GM12878 (cell line): Measurements from ENCODE around the gene LUZP2. TPM values are rescaled to one million over a fixed set of nuclear protein-coding genes. Genes with fewer than 3 reads are reported as not detected.

Experiments
- ATAC-seq: fragments of 200-7000 bp; cut with Tn5 transposase; 3 replicates; pipeline ENCODE4 v1.9.1; 2020; ENCODE audit warnings: mild to moderate bottlenecking, moderate library complexity
- BruUV-seq: library from RNA; stranded (reverse); fragments of 400-500 nt; replicated peaks from 2 replicates; lab custom pipeline; 2021; lab: Mats Ljungman, UMichigan
- CTCF ChIA-PET: fragments of 300-600 bp; sonication (Branson Sonifier 250); formaldehyde crosslinking; extraction: SDS; loops from one replicate; lab custom pipeline; 2021; ENCODE audit warnings: inconsistent platforms; lab: Yijun Ruan, JAX
- POLR2A ChIA-PET: fragments of 350-600 bp; formaldehyde crosslinking; extraction: SDS; loops from one replicate; lab custom pipeline; 2021; ENCODE audit warnings: inconsistent platforms; lab: Charles Lee
- RAD21 ChIA-PET: fragments of 300-600 bp; sonication (Branson Sonifier 250); formaldehyde crosslinking; loops from one replicate; lab custom pipeline; 2023; ENCODE audit warnings: antibody characterized with exemption; ENCODE audit not compliant: unreplicated experiment; lab: Charles Lee
- SMC1A ChIA-PET: fragments of 300-600 bp; sonication (Branson Sonifier 250); formaldehyde crosslinking; loops from one replicate; lab custom pipeline; 2023; ENCODE audit not compliant: unreplicated experiment, uncharacterized antibody; lab: Charles Lee
- DNase-seq: peaks from one replicate; pipeline ENCODE4 v3.0.0-alpha.2; 2011; ENCODE audit warnings: low read depth, low spot score
- FAIRE-seq: peaks from 3 replicates; lab custom pipeline; 2011; peaks lifted over from hg19 to GRCh38; lab: Jason Lieb, UNC
- H2AFZ ChIP-seq: 2 replicates; pipeline ENCODE4 v1.6.0; 2011; ENCODE audit warnings: low read depth, low read length, control low read depth; ENCODE audit not compliant: control insufficient read depth
- H3K27ac ChIP-seq: 2 replicates; pipeline ENCODE4 v1.5.1; 2011; ENCODE audit warnings: control low read depth; ENCODE audit not compliant: control insufficient read depth, insufficient read depth
- H3K27me3 ChIP-seq, 2 experiments: replicated peaks in 1 of 2; 2 replicates each; pipeline versions ENCODE4 v1.6.0 to v1.6.1; 2011; ENCODE audit warnings: low read length in 1 of 2; ENCODE audit not compliant: control insufficient read depth in 2 of 2, insufficient read depth in 2 of 2
- H3K36me3 ChIP-seq, 2 experiments: 2 replicates each; pipeline ENCODE4 v1.5.1; 2011; ENCODE audit warnings: low read length in 1 of 2; ENCODE audit not compliant: control insufficient read depth in 2 of 2, insufficient read depth in 2 of 2
- H3K4me1 ChIP-seq: 2 replicates; pipeline ENCODE4 v1.6.1; 2011; ENCODE audit warnings: mild to moderate bottlenecking, low read length, moderate library complexity, mixed read lengths; ENCODE audit not compliant: control insufficient read depth, insufficient read depth
- H3K4me2 ChIP-seq: 2 replicates; pipeline ENCODE4 v1.6.0; 2011; ENCODE audit warnings: control low read depth; ENCODE audit not compliant: control insufficient read depth, insufficient read depth
- H3K4me3 ChIP-seq: fragments of 200-600 bp; sonication (generic); 2 replicates; pipeline ENCODE4 v1.5.1; 2016
- H3K79me2 ChIP-seq: 2 replicates; pipeline ENCODE4 v1.6.0; 2011; ENCODE audit warnings: low read length; ENCODE audit not compliant: control insufficient read depth, insufficient read depth
- H3K9ac ChIP-seq: 2 replicates; pipeline ENCODE4 v1.8.0; 2011; ENCODE audit warnings: low read length, control low read depth, mixed read lengths; ENCODE audit not compliant: control insufficient read depth, insufficient read depth
- H3K9me3 ChIP-seq: replicated peaks from 3 replicates; pipeline ENCODE4 v1.5.1; 2011; ENCODE audit warnings: mild to moderate bottlenecking, low read length; ENCODE audit not compliant: control insufficient read depth, insufficient read depth
- H4K20me1 ChIP-seq: 2 replicates; pipeline ENCODE4 v1.6.0; 2011; ENCODE audit not compliant: control insufficient read depth, insufficient read depth
- RAD21 ChIP-seq: IDR thresholded peaks from 2 replicates; pipeline ENCODE4 v1.6.1; 2011; ENCODE audit warnings: mild to moderate bottlenecking, low read depth, low read length, moderate library complexity; ENCODE audit not compliant: insufficient read depth
- RBBP5 ChIP-seq: fragments of 200-600 bp; sonication (generic); conservative IDR thresholded peaks from 2 replicates; pipeline ENCODE4 v1.6.1; 2016
- TCF7 ChIP-seq: IDR thresholded peaks from 2 replicates; pipeline ENCODE4 v1.6.1; 2014; ENCODE audit warnings: antibody characterized with exemption, borderline replicate concordance
- WGBS: methylation state at CpG from one replicate; pipeline ENCODE4 v1.1.6; 2016; ENCODE audit warnings: low lambda C conversion rate; ENCODE audit not compliant: insufficient replicate concordance, insufficient coverage; ENCODE audit errors: missing lambda C conversion rate; 5-methylcytosine and 5-hydroxymethylcytosine counted together
- in situ Hi-C: fragments of 300-500 bp; cut with MboI; formaldehyde crosslinking; loops from 9 replicates; pipeline ENCODE4 v1.14.3; 2018; ENCODE audit warnings: mixed read lengths
- intact Hi-C: fragments of 100-400 bp; cut with micrococcal nuclease; formaldehyde crosslinking; loops from one replicate; pipeline ENCODE4 v1.14.2; 2022; ENCODE audit not compliant: unreplicated experiment
- polyA plus RNA-seq, 11 experiments: library from polyadenylated mRNA; depleted of rRNA in 4 of 11; unstranded in 6 of 11; stranded (reverse) in 5 of 11; fragments of >200 nt; fragmentation: Nextera tagmentation in 4 of 11; fragmentation: Illumina TruSeq in 1 of 11; extraction: Ambion mirVana in 4 of 11; extraction: Trizol in 1 of 11; gene quantifications; 1 replicate in 1 of 11; 2 replicates in 10 of 11; pipeline versions ENCODE4 v1.2.1 to v1.2.3, GENCODE V29; 2011 to 2016; ENCODE audit warnings: inconsistent platforms in 2 of 11, missing spikeins in 2 of 11, low read depth in 1 of 11
- total RNA-seq, 4 experiments: library from RNA; depleted of rRNA in 3 of 4; stranded (reverse); fragments of >200 nt in 3 of 4; fragmentation: Illumina TruSeq in 1 of 4; extraction: Trizol in 1 of 4; gene quantifications; 2 replicates each; pipeline versions ENCODE4 v1.2.1 to v1.2.3, GENCODE V29; 2013 to 2021
- TF ChIP-seq, protein P1 (sequence below): fragments of 450-650 bp; IDR thresholded peaks from 2 replicates; pipeline ENCODE4 v1.6.1; 2017; ENCODE audit warnings: mild to moderate bottlenecking, moderate library complexity

The LUZP2 gene
- total and polyA plus RNA-seq, 10 of the 15 experiments (the other 5 are each of a cell fraction or from before 2014, with no cell fraction given), result not detected

DNA sequence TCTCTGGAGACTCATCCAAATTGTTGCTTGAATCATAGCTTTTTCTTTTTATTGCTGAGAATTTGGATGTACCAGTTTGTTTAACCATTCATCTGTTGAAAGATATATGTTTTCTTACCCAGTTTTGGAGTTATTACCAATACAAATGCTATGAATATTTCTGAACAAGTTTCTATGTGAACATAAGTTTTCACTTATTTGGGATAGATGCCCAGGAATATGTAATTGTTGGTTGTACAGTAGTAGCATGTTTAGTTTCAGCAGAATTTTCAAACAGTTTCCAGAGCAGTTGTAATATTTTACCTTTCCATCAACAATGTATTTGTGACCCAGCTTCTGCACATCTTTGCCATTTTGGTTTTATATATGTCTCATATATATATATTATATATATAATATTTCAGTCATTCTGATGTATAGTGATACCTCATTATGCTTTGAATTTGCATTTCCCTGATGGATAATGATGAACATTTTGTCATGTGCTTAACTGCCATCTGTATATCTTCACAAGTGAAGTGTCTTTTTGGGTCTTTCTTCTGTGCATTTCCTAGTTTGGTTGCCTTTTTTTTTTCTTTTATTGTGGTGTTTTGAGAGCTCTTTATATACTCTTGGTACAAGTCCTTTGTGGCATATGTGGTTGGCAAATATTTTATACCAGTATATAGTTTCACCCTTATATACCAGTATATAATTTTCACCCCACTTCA is 118.8 kb downstream of the LUZP2 start:
- Histone ChIP-seq H3K9me3 (no peaks in the 10 kb centered on the region), H3K27ac (no peak overlapping the region), H2AFZ (no peak overlapping the region), H3K9ac (no peak overlapping the region), H3K4me1 (no peaks in the 10 kb centered on the region), H3K4me2 (no peak overlapping the region), H4K20me1 (no peaks in the 10 kb centered on the region), H3K27me3 (no peaks in the 10 kb centered on the region), H3K36me3 (no peaks in the 10 kb centered on the region), H3K79me2 (no peaks in the 10 kb centered on the region), H3K4me3 (no peak overlapping the region)
- RAD21 ChIA-PET, result no interaction called here
- POLR2A ChIA-PET, result no interaction called here
- in situ Hi-C loops (no loop called here), intact Hi-C loops (no loop called here)
- no peak for DNase-seq
- no peak for ATAC-seq
- no peak for FAIRE-seq
- CTCF ChIA-PET, result no interaction called here
- no TSS peak for BruUV-seq
- TF ChIP-seq TCF7 (no peak), RBBP5 (no peak)
- TF ChIP-seq, all 136 proteins: peak for 0
- SMC1A ChIA-PET, result no interaction called here

DNA sequence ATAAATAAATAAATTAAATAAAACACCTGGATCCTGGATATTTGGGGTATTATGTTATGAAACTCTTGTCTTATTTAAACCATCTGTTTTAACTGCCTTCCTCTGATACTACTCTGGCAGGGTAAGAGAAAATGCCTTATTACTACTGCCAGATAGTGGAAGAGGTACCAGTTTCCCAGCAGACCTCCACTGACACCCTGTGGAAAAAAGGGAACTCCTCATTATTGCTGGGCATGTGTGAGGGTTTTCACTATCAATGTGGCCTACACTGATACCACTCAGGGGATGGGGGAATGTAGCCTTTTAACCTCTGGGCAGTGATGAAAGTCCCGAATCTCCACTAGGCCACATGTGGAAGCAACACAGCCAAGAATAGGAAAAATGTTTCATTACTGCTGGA is 121.0 kb downstream of the LUZP2 start:
- no peaks in the 10 kb centered on the region for H3K79me2 ChIP-seq
- no peaks in the 10 kb centered on the region for H3K27me3 ChIP-seq
- in situ Hi-C loops, result no loop called here
- H3K4me1 ChIP-seq, result no peaks in the 10 kb centered on the region
- RAD21 ChIA-PET, result no interaction called here
- H3K9ac ChIP-seq, result no peak overlapping the region
- POLR2A ChIA-PET, result no interaction called here
- H4K20me1 ChIP-seq, result no peaks in the 10 kb centered on the region
- FAIRE-seq, result no peak
- no peak overlapping the region for H3K4me2 ChIP-seq
- H3K36me3 ChIP-seq, result no peaks in the 10 kb centered on the region
- TF ChIP-seq RAD21, result peak; percentile 19; the same call in 1 of the 2 replicates
- TF ChIP-seq, protein P1, sequence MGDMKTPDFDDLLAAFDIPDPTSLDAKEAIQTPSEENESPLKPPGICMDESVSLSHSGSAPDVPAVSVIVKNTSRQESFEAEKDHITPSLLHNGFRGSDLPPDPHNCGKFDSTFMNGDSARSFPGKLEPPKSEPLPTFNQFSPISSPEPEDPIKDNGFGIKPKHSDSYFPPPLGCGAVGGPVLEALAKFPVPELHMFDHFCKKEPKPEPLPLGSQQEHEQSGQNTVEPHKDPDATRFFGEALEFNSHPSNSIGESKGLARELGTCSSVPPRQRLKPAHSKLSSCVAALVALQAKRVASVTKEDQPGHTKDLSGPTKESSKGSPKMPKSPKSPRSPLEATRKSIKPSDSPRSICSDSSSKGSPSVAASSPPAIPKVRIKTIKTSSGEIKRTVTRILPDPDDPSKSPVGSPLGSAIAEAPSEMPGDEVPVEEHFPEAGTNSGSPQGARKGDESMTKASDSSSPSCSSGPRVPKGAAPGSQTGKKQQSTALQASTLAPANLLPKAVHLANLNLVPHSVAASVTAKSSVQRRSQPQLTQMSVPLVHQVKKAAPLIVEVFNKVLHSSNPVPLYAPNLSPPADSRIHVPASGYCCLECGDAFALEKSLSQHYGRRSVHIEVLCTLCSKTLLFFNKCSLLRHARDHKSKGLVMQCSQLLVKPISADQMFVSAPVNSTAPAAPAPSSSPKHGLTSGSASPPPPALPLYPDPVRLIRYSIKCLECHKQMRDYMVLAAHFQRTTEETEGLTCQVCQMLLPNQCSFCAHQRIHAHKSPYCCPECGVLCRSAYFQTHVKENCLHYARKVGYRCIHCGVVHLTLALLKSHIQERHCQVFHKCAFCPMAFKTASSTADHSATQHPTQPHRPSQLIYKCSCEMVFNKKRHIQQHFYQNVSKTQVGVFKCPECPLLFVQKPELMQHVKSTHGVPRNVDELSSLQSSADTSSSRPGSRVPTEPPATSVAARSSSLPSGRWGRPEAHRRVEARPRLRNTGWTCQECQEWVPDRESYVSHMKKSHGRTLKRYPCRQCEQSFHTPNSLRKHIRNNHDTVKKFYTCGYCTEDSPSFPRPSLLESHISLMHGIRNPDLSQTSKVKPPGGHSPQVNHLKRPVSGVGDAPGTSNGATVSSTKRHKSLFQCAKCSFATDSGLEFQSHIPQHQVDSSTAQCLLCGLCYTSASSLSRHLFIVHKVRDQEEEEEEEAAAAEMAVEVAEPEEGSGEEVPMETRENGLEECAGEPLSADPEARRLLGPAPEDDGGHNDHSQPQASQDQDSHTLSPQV, result no peak
- WGBS, result 0% methylated on average over 1 of the region's 1 CpG
- DNase-seq, result no peak
- H2AFZ ChIP-seq, result no peak overlapping the region
- no TSS peak for BruUV-seq
- intact Hi-C loops, result no loop called here
- SMC1A ChIA-PET, result no interaction called here
- no peak overlapping the region for H3K4me3 ChIP-seq
- no peak overlapping the region for H3K27ac ChIP-seq
- CTCF ChIA-PET, result no interaction called here
- H3K9me3 ChIP-seq, result no peaks in the 10 kb centered on the region
- ATAC-seq, result no peak
